Measurements from ENCODE around the gene FHIT. TPM values are rescaled to one million over a fixed set of nuclear protein-coding genes. Genes with fewer than 3 reads are reported as not detected.

The FHIT gene
- total and polyA plus RNA-seq, 9 donors, result 5.1 to 11.8 (median 9.5) TPM

DNA sequence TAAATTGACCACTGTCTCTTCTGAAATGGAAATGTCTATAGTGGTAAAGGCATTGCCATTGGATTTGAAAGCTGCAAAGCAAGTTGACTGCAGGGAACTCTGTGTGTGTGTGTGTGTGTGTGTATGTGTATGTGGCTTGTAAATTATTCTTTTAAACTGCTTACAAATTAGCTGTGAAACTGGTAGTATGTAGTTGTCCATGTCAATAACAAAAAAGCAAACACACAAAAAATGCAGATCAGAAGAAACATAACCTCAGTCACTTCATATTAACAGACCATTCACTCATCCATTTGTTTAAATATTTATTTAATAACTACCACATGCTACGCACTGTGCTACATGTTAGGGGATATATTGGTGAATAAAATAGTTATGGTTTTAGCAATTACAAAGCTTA is 837.7 kb downstream of the FHIT start:
- WGBS, 3 donors, result 92 to 96% (median 94%) methylated on average over 1 of the region's 1 CpG
- no peak overlapping the region for H3K27ac ChIP-seq

DNA sequence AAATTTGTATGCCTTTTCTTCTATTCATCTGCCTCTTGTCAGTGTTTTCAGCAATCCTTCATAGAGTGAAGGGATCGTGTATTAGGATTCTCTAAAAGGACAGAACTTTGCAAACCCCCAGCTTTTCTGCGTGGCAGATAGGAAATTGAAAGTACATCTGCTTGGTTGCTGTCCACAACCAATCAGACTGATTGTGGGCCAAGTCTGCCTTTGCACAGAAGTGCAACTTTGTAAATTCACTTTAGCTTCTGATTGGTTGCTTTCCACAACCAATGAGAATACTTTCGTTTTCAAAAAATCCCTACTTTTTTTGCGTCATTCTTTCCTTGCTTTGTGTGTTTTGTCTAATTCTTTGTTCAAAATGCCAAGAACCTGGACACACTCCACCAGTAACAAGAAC is 847.4 kb downstream of the FHIT start:
- 78 to 86% (median 85%) methylated on average over 4 of the region's 4 CpGs for WGBS, 3 donors
- TF ChIP-seq POLR2A (IDR thresholded peaks at IDR 0.05) (no peak), EP300 (IDR thresholded peaks at IDR 0.05) (no peak)
- TF ChIP-seq, protein P1, sequence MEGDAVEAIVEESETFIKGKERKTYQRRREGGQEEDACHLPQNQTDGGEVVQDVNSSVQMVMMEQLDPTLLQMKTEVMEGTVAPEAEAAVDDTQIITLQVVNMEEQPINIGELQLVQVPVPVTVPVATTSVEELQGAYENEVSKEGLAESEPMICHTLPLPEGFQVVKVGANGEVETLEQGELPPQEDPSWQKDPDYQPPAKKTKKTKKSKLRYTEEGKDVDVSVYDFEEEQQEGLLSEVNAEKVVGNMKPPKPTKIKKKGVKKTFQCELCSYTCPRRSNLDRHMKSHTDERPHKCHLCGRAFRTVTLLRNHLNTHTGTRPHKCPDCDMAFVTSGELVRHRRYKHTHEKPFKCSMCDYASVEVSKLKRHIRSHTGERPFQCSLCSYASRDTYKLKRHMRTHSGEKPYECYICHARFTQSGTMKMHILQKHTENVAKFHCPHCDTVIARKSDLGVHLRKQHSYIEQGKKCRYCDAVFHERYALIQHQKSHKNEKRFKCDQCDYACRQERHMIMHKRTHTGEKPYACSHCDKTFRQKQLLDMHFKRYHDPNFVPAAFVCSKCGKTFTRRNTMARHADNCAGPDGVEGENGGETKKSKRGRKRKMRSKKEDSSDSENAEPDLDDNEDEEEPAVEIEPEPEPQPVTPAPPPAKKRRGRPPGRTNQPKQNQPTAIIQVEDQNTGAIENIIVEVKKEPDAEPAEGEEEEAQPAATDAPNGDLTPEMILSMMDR (IDR thresholded peaks at IDR 0.05), result no peak
- no peaks in the 10 kb centered on the region for H3K27me3 ChIP-seq
- H3K4me3 ChIP-seq, result no peak overlapping the region
- H3K4me1 ChIP-seq (ENCODE audit: insufficient read depth), result no peaks in the 10 kb centered on the region
- no peaks in the 10 kb centered on the region for H3K9me3 ChIP-seq
- intact Hi-C loops (cut with DNase I), result no loop called here
- no peaks in the 10 kb centered on the region for H3K36me3 ChIP-seq
- H3K27ac ChIP-seq, result no peak overlapping the region
- DNase-seq, result no peak

More for the DNA sequence above, 837.7 kb downstream of the FHIT start:
- H3K27me3 ChIP-seq, result no peaks in the 10 kb centered on the region
- no peak for DNase-seq
- H3K4me3 ChIP-seq, result no peak overlapping the region
- TF ChIP-seq POLR2A (IDR thresholded peaks at IDR 0.05), result no peak
- no peak for TF ChIP-seq EP300 (IDR thresholded peaks at IDR 0.05)
- TF ChIP-seq, protein P1 (IDR thresholded peaks at IDR 0.05), result no peak
- intact Hi-C loops (cut with DNase I), result no loop called here
- no peaks in the 10 kb centered on the region for H3K4me1 ChIP-seq (ENCODE audit: insufficient read depth)
- H3K9me3 ChIP-seq, result no peaks in the 10 kb centered on the region
- no peaks in the 10 kb centered on the region for H3K36me3 ChIP-seq

DNA sequence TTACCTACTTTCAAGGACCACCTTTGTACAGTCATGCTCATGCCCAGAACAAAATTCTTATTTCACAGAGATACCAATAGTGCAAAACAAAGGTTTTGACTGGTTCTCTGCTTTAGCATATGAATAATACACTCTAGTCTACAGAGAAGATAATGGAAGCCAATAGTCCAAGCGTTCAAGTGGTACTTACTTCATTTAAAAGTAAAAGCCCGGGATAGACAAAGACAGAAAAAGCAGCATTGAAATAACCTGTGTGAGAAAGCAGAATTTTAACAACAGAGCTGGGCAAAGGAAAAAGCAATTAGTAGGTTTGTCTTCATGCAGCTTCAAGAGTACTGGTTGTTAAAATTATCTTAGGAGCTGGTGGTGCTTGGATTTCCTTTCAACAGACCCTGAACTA is 848.3 kb downstream of the FHIT start:
- no peaks in the 10 kb centered on the region for H3K36me3 ChIP-seq
- no peaks in the 10 kb centered on the region for H3K27me3 ChIP-seq
- H3K4me1 ChIP-seq (ENCODE audit: insufficient read depth), result no peaks in the 10 kb centered on the region
- intact Hi-C loops (cut with DNase I), result no loop called here
- H3K4me3 ChIP-seq, result no peak overlapping the region
- no peak overlapping the region for H3K27ac ChIP-seq
- no peak for DNase-seq
- no peaks in the 10 kb centered on the region for H3K9me3 ChIP-seq
- WGBS, 3 donors, result 93 to 99% (median 96%) methylated on average over 2 of the region's 2 CpGs
- TF ChIP-seq EP300 (IDR thresholded peaks at IDR 0.05) (no peak), POLR2A (IDR thresholded peaks at IDR 0.05) (no peak)
- TF ChIP-seq, protein P1 (IDR thresholded peaks at IDR 0.05), result no peak

DNA sequence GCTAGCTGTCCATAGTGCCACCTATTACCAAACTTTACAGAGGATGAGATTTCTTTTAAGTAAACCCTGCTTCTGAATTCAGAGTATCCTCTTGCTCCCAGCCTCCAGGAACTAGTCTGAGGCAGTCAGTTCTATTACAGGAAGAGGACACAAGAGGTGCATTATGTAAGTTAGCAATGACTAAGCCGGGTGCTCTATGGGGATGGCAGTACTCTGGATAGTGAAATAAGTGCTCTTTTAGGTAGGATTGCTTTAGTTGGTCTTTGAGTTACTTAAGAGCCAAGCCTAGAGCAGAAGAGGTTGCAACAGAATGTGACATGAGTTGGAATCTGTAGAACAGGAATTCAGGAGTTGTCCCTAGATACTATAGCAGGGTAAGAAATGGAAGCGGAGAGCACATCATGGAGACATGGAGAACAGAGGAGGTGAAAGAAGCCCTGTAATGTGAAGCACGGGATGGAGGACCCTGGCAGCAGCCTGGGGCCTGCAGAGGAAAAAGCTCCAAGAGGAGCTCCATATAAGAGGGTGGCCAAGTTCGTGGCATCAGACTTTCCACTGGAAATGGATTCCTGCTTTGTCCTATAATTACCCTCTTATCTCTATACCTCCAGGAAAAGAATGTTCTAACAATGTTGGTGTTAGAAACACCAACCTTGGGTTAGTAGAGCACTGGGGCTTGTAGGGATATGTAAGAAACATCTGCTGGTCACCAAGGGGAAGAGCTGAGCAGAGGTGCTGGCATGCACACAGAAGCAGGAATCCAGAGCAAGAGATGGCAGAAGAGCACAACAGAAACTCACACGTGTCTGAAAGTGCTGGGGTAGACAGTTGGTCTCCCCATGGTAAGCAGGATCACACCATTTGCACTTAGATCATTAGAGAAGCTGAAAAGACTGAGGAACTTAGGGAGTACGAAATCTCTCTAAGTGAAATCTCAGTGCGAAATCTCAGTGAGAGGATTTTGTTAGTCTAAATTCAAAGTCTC is 851.1 kb downstream of the FHIT start:
- H3K9me3 ChIP-seq, result no peaks in the 10 kb centered on the region
- H3K36me3 ChIP-seq, result no peaks in the 10 kb centered on the region
- no peak for DNase-seq
- no peaks in the 10 kb centered on the region for H3K27me3 ChIP-seq
- TF ChIP-seq EP300 (IDR thresholded peaks at IDR 0.05) (no peak), POLR2A (IDR thresholded peaks at IDR 0.05) (no peak)
- TF ChIP-seq, protein P1 (IDR thresholded peaks at IDR 0.05), result no peak
- no peak overlapping the region for H3K27ac ChIP-seq
- WGBS, 3 donors, result 71 to 83% (median 80%) methylated on average over 6 to 7 of the region's 7 CpGs
- intact Hi-C loops (cut with DNase I), result no loop called here
- no peak overlapping the region for H3K4me3 ChIP-seq
- no peaks in the 10 kb centered on the region for H3K4me1 ChIP-seq (ENCODE audit: insufficient read depth)

All from ovary (tissue), 9 donors.